Omental fat pad (tissue), 4 donors: ENCODE data around the gene KNDC1. TPM values are rescaled to one million over a fixed set of nuclear protein-coding genes. Genes with fewer than 3 reads are reported as not detected.

Experiments used
- ATAC-seq: fragments of 150-250 bp; one replicate; pipeline ENCODE4 v1.9.1; 2016; ENCODE audit warnings: mild to moderate bottlenecking, moderate library complexity; ENCODE audit not compliant: low FRiP score
- DNase-seq: peaks from one replicate; pipeline ENCODE4 v3.0.0-alpha.2; 2019; ENCODE audit warnings: low spot score
- CTCF ChIP-seq, 3 donors: fragments of 450-650 bp; IDR thresholded peaks; one replicate each; pipeline ENCODE4 v1.5.1; 2016 to 2017; ENCODE audit warnings: antibody characterized with exemption in 3 of 3, mild to moderate bottlenecking in 3 of 3, moderate library complexity in 2 of 3
- total RNA-seq, 4 donors: library from RNA; depleted of rRNA; stranded (reverse); fragments of >200 nt; gene quantifications; one replicate each; pipeline ENCODE4 v1.1.0, GENCODE V29; 2016

Gene KNDC1
- total RNA-seq, 4 donors from 2014 or later: 0.16 to 7.7 (median 1.7) TPM

- no peak for DNase-seq
- no peak for ATAC-seq
These were observed 75.3 kb downstream of the KNDC1 start for GRCh38 chr10:133235265-133235855.

GRCh38 chr10:133235932-133236331, 75.9 kb downstream of the KNDC1 start:
- ATAC-seq (no peak), DNase-seq (no peak)
- TF ChIP-seq CTCF (IDR thresholded peaks at IDR 0.05): no peak

More at GRCh38 chr10:133235265-133235855, 75.3 kb downstream of the KNDC1 start:
- TF ChIP-seq CTCF (IDR thresholded peaks at IDR 0.05): no peak

- no peak for DNase-seq
- ATAC-seq: no peak
- no peak for TF ChIP-seq CTCF (IDR thresholded peaks at IDR 0.05)
These were observed 76.6 kb downstream of the KNDC1 start for GRCh38 chr10:133236401-133237240.

GRCh38 chr10:133237241-133237587, 77.2 kb downstream of the KNDC1 start:
- DNase-seq (no peak), ATAC-seq (no peak)
- no peak for TF ChIP-seq CTCF (IDR thresholded peaks at IDR 0.05)

- ATAC-seq (no peak), DNase-seq (no peak)
- TF ChIP-seq CTCF (IDR thresholded peaks at IDR 0.05): no peak
These were observed 77.8 kb downstream of the KNDC1 start, which contains the start of gene VENTX for GRCh38 chr10:133237588-133238465. VENTX (plus strand) TSS chr10:133237855; CDS start chr10:133237915, 60 bp downstream.

- no peak for DNase-seq
- TF ChIP-seq CTCF (IDR thresholded peaks at IDR 0.05): no peak
- no peak for ATAC-seq
These were observed 78.4 kb downstream of the KNDC1 start for GRCh38 chr10:133238466-133238804.
